Erythroblast (primary cell): ENCODE measurements around the gene FAM20A.

ENCODE experiments used
- GATA1 ChIP-seq: IDR thresholded peaks from 2 replicates; pipeline ENCODE4 v1.6.1; 2011; ENCODE audit warnings: low read depth, mild to moderate bottlenecking, control low read depth, low read length, moderate library complexity
- POLR2A ChIP-seq: IDR thresholded peaks from 2 replicates; pipeline ENCODE4 v1.6.1; 2011; ENCODE audit warnings: mild to moderate bottlenecking, low read length

DNA sequence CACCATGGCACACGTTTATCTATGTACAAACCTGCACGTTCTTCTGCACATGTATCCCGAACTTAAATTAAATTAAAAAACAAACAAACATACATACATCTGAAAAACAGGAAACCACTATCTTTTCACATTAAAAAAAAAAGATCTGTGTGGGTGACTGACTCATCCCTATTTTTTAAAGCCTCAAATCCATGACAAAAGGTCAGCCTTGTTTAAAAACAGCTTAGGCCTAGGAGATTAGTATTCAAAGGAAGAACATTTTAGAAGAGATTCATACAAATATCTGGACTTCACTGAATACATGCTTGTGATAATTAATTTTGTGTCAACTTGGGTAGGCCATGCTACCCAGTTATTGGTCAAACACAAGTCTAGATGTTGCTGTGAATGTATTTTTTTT lies 93.6 kb downstream of the FAM20A start:
- TF ChIP-seq POLR2A (no peak), GATA1 (no peak)
